Femur (tissue), 1 donor: Measurements from ENCODE around the gene DPYSL4.
"Not testable (repeated sequence)": the region's sequence is repeated elsewhere in the genome, so short reads cannot be mapped to it uniquely, and the experiment has no call there.

Source experiments
- DNase-seq: peaks from one replicate; pipeline ENCODE4 v3.0.0-alpha.2; 2017

Gene DPYSL4

DNA sequence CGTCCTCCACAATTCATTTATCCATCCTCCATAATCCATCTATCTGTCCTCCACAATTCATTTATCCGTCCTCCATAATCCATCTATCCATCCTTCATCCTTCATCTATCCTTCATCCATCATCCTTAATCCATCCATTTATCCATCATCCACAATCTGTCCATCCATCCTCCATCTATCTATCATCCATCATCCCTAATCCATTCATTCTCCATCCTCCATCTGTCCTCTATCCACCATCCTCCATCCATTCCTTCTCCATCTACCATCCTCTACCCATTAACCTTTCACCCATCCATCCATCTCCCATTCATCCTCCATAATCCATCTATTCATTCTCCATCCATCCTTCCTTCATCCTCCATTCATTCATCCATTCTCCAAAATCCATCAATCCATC, 36.0 kb upstream of the DPYSL4 start:
- DNase-seq: no peak

GRCh38 chr10:132151286-132151950, 35.3 kb upstream of the DPYSL4 start:
- no peak for DNase-seq

GRCh38 chr10:132151951-132152505, 34.7 kb upstream of the DPYSL4 start:
- no peak for DNase-seq

DNA sequence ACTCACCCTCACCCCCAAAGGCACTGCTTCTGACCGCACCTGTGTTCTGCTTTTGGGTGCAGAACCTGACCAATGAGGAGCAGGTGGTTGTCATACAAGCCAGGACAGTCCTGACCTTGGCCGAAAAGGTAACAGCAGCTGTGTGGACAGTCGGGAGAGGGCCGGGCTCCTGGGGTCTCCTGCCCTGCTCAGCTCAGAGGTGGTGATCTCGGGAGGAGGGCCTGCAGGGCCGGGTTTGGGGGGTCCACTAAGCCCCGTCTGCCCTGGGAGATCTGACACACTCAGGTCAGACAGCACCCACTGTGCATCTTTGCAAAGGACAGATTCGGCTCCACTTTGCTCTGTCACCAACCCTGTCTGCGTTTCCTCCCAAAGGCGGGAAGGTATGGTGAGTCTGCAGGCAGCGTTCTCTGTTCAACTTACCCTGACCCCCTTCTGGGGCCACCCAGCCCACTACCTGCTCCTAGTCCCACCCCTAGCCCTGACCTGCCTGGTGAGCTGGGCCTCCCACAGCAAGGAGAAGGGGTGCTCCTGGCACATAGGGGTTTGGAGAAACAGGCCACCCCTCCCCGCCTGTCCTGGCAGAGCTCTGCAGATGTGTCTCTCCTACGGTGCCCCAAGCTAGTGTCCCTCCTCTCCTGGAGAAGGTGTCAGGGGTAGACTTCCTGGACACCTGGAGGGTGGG, 33.7 kb upstream of the DPYSL4 start:
- DNase-seq: no peak

DNA sequence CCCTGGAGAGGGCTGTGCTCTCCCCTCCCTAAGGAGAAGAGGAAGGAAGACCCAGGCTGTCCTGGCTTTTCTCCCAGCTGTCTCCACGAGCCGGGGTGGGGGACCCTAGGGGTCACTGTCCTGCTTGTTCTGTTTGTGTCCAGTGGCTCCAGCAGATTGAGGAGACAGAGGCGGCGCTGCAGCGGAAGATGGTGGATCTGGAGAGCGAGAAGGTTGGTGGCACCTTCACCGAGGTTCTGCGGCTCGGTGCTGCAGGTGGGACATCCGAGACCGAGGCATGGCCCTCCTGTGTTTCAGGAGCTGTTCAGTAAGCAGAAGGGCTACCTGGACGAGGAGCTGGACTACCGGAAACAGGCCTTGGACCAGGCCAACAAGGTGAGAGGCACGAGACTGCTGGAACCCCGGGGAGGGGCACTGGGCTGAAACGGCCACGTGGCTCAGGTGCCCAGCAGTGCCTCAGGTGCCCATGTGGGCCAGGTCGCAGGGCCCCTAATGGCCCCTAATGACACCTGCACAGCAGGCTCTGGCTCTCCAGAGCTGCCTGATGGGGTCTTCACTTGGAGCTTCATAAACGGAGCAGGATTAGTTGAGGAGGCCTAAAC, 33.0 kb upstream of the DPYSL4 start:
- DNase-seq: no peak

- no peak for DNase-seq
Observed at GRCh38 chr10:132154440-132154839, 32.3 kb upstream of the DPYSL4 start.

- DNase-seq: no peak
Observed at GRCh38 chr10:132154931-132155330, 31.8 kb upstream of the DPYSL4 start.

DNA sequence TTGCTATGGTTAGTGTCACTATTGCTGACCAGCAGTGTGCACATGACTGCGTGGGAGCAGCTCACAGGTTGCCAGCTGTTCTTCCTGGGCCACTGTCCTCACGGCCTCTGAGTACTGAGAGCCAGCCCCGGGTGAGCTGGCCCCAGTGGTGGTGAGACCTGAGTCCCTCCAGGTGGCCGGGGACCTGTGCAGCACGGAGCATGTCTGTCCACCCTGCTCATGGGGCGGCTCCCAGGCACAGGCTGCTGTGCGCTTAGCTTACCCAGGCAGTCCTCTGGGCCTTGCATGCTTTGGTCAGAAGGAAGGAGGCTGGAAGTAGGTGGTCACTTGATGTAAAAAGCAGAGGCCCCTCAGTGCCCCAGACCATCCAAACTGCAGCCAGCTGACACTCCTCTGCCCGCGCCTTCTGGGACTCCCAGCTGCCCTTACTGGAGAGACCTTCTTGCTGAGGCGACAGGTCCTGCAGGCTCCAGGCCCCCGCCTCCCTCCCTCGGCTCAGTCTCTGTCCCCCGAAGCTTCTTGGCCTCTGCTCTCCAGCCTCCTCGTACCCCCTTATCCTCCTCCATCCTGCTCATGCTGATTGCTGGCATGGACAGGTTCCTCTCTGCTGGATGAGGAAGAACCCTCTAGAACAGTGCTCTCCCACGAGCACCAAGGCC, 30.9 kb upstream of the DPYSL4 start:
- DNase-seq: no peak

DNA sequence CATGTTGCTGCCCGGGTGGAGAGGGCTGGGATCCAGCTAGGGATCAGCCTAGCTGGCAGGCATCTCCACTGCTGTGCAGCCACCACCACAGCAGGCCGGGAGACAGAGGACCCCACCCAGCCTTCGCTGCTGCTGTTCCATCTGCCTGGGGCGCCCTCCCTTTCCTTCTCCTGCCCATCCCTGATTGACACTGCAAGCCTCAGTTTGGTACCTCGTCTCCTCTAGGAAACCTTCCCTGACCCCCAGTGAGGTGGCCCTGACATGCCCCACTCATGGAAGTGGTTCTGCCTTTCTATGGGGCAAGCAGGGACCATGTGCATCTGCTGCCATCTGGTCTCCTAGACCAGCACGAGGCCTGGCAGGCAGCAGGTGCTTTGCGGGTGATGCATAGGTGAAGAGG, 30.4 kb upstream of the DPYSL4 start:
- no peak for DNase-seq

DNA sequence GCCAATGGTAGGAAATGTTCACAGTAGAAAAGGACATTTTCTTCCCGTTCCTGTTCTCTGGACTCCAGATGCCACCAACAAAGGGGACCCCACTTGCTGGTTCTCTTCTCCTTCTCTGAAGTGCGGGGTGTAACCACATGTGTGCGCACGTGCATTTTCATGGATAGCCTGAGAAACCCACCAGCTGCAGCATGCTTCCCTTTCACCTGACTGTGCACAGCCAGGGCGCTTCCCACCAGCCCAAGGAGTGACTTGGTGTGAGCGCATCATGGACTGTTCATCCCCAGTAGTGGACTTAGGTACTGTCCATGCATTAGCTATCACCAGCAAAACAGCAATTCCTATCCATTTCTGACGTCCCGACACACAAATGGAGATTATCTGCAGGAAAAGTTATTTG, 29.6 kb upstream of the DPYSL4 start:
- no peak for DNase-seq

- no peak for DNase-seq
Observed at GRCh38 chr10:132158122-132158741, 28.5 kb upstream of the DPYSL4 start.

GRCh38 chr10:132158823-132159222, 27.9 kb upstream of the DPYSL4 start:
- no peak for DNase-seq

GRCh38 chr10:132159302-132160230, 27.2 kb upstream of the DPYSL4 start:
- not testable (repeated sequence) for DNase-seq

- DNase-seq: not testable (repeated sequence)
Observed at GRCh38 chr10:132160231-132160630, 26.5 kb upstream of the DPYSL4 start.

GRCh38 chr10:132160834-132161622, 25.7 kb upstream of the DPYSL4 start:
- DNase-seq: not testable (repeated sequence)

DNA sequence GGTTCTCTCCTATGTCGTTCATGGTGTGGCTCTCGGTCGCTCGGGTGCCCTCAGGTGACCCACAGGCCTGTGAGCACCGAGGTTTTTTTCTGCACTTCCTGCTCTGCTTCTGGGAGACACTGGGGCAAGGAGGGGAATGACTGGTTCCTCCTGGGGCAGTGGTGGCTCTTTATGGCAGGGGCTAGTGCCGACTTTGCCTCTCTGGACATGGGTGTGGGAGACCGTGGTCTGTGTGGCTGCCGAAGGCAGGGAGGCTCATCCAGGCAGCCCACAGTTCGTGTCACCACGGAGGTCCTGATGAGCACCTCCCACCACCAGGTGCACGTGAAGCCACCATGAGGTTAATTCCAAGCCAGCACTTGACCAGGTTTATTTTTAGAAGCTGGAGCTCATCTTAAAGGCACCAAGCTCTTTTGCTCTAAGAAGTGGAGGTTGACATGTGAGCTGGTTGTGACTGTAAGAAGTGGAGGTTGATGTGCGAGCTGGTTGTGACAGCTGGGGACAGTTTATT, 24.7 kb upstream of the DPYSL4 start:
- DNase-seq: no peak

GRCh38 chr10:132162590-132163277, 24.0 kb upstream of the DPYSL4 start:
- DNase-seq: no peak

- DNase-seq: no peak
Observed at GRCh38 chr10:132163278-132163765, 23.4 kb upstream of the DPYSL4 start.

DNA sequence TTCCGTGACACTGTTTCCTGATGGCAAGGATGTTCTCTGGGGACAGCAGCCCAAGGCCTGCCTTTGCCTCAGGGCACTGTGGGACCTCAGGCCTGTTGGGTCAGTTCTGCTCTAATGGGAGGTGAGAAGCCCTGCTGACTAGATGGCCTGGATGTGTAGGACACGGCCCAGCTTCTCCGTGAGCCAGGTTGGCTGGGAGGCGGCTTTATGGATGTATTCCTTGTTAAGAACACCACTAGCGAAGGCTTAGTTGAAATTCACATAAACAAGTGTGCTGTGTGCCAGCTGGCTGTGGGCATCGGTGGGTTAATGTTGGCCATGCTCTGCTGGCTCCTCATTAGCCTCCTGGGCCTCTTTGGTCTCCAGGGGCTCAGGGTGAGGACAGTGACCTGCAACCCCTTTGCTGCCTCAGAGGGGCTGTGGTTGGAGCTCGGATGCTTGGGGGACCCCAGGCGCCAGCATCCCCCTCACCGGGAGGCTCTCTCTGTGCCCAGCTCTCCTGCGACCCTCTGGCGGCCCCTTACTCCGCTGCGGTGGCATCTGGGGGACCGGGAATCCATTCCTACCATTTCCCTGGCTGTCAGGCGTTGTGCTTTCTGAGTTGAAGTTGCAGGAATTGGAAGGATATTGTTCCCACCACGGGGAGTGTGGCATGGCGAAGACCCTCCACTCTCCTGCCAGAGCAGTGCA, 22.8 kb upstream of the DPYSL4 start:
- DNase-seq: no peak
